ENCODE measurements around the gene SMC4.
"Not testable (repeated sequence)": the region's sequence is repeated elsewhere in the genome, so short reads cannot be mapped to it uniquely, and the experiment has no call there.

The SMC4 gene

DNA sequence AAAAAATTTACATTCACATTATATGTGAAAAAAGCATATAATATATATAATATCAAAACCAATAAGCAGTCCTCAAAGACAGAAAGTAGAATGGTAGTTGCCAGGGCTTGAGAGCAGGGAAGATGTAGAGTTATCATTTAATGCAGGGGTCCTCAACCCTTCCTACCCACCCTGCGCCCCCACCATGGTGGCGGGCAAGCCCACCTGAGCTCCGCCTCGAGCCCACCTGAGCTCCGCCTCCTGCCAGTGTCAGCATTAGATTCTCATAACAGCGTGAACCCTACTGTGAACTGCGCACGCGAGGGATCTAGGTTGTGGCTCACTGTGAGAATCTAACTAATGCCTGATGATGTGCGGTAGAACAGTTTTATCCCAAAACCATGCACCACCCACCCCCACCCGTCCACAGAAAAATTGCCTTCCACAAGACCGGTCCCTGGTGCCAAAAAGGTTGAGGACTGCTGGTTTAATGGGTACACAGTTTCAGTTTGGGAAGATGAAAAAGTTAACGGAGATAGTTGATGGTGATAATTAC is 47.1 kb downstream of the SMC4 start:
- Histone ChIP-seq H3K4me3 (ENCODE audit: low read length in 2 of 2) (no peak overlapping the region), H3K27me3 (ENCODE audit: control insufficient read depth in 1 of 2, insufficient read depth in 2 of 2, low read length in 2 of 2) (peaks cover 2 to 12% of the 10 kb centered on the region in 2 donors), H3K9me3 (ENCODE audit: control insufficient read depth in 2 of 2, low read length in 2 of 2) (peaks cover 0 to 2% of the 10 kb centered on the region in 2 donors), H3K27ac (ENCODE audit: low read length) (no peak overlapping the region), H3K9ac (ENCODE audit: low read length in 2 of 2) (no peak overlapping the region), H3K4me1 (ENCODE audit: control insufficient read depth, insufficient read depth, low read length) (peaks cover 12% of the 10 kb centered on the region), H3K36me3 (ENCODE audit: control insufficient read depth in 2 of 2, insufficient read depth in 2 of 2, low read length in 2 of 2) (no peaks in the 10 kb centered on the region)

DNA sequence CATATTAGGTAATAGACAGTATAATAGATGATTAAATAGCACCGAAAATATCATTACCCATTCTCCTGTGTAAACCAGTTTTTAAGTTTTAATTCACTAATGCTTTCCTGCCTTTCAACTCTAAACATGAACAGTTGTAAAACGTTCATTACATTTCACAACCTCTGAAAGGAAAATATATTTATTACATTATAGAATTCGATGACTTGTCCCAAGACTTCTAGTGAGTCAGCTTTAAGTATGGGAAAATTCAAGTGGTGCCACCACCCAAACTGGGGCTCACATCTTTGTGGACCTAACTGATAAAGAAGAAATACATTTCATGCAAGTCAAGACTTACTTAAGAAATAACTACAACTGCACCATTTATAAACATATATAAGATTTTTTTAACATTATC is 48.1 kb downstream of the SMC4 start:
- Histone ChIP-seq H3K4me1 (ENCODE audit: control insufficient read depth, insufficient read depth, low read length) (peaks cover 12% of the 10 kb centered on the region), H3K36me3 (ENCODE audit: control insufficient read depth in 2 of 2, insufficient read depth in 2 of 2, low read length in 2 of 2) (no peaks in the 10 kb centered on the region), H3K9ac (ENCODE audit: low read length in 2 of 2) (no peak overlapping the region), H3K9me3 (ENCODE audit: control insufficient read depth in 2 of 2, low read length in 2 of 2) (peaks cover 0 to 2% of the 10 kb centered on the region in 2 donors), H3K4me3 (ENCODE audit: low read length in 2 of 2) (no peak overlapping the region), H3K27ac (ENCODE audit: low read length) (no peak overlapping the region), H3K27me3 (ENCODE audit: control insufficient read depth in 1 of 2, insufficient read depth in 2 of 2, low read length in 2 of 2) (peaks cover 2 to 12% of the 10 kb centered on the region in 2 donors)

DNA sequence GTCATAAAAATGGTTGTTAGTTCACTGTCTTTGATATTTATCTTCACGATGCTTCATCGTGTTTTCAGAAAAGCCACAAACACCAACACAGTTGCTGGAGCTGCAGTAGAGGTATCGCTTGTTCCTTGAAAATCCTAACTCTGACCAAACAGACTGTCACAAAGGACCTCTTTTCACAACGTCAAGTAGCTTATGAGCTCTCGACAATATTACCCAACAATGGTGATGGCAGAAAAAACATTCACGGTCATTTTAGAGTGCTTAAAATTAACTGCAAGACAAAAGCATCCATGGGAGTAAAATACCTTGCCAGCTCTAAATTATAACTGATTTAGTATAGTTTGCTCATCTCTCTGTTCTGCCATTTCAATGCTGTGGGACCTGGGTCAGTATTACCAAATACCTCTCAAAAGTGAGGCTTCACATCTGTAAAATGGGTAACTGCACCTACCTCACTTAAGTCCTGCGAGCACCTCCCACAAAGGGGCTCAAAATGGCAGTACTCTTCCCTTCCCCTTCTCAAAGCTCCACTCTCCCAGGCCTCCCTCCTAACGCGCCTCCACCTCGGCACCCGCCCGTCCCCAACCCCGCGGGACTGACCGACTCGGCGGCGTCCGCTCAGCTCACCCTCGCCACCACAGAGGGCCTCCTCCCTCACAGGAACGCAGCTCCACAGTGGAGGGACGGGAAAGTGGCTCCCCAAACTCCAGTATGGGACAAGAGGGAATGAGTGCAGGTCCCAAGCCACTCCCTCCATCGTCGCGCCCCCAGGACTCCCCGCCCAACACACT is 49.6 kb downstream of the SMC4 start:
- Histone ChIP-seq H3K27me3 (ENCODE audit: control insufficient read depth in 1 of 2, insufficient read depth in 2 of 2, low read length in 2 of 2) (peaks cover 2 to 12% of the 10 kb centered on the region in 2 donors), H3K27ac (ENCODE audit: low read length) (peak overlapping the region; percentile 37), H3K36me3 (ENCODE audit: control insufficient read depth in 2 of 2, insufficient read depth in 2 of 2, low read length in 2 of 2) (no peaks in the 10 kb centered on the region), H3K4me1 (ENCODE audit: control insufficient read depth, insufficient read depth, low read length) (peaks cover 12% of the 10 kb centered on the region), H3K9me3 (ENCODE audit: control insufficient read depth in 2 of 2, low read length in 2 of 2) (peaks cover 0 to 2% of the 10 kb centered on the region in 2 donors), H3K4me3 (ENCODE audit: low read length in 2 of 2) (peak overlapping the region; percentile 84 to 86), H3K9ac (ENCODE audit: low read length in 2 of 2) (peak overlapping the region; percentile 58 to 59)

DNA sequence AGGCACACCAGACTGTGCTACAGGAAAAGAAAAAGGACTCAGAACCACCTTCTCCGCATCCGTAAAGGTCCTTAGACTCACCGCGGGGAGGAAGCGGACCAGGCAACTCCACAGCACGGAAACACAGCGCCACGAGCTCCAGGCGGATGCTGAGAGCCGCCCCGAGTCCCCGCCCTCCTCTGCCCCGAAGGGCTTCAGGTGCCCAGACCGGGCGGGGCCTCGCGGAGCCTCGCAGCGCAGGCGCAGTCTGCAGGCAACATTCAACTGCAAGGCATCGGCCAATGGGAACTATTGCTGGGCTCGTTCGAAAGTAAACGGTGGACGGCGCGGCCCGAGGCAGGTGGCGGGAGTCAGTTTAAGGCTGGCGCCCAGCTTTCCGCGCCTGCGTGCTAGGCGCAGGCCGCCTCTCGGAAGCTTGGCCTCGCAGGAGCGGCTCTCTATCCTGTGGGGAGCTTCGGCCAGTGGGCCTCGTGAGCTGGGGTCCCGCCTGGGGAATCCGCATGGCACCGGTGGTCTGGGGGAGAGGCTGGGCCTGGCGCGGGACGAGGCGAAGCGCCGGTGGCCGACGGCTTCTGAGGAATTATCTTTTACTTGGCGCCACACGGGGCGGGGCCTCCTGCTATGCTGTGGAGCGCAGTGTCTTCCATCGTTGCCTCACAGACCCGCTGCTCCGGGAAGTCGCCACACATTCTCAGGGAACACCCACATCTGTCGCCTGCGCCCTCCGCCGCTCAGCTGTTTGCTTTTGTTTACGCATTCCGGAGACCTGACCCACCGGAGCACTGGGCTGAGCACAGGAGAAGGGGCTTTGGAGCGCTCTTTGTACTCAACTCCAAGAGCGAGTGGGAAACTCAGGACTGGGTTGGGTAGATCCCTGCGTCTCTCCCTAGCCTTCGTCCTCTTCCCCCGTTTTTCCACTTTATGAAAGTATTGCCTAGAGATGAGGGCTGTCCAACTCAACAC is 50.5 kb downstream of the SMC4 start, which contains the start of gene TRIM59:
TSS of gene TRIM59 (minus strand) at position 151 of the 963 bp plus-strand sequence. CDS start 10,603 bp downstream, outside the sequence.
- H3K27ac ChIP-seq (ENCODE audit: low read length): peak within 1 kb of the TSS; percentile 37
- peaks cover 2 to 12% of the 10 kb centered on the region in 2 donors for H3K27me3 ChIP-seq (ENCODE audit: control insufficient read depth in 1 of 2, insufficient read depth in 2 of 2, low read length in 2 of 2)
- H3K4me3 ChIP-seq (ENCODE audit: low read length in 2 of 2): peak within 1 kb of the TSS; percentile 84 to 86
- peaks cover 12% of the 10 kb centered on the region for H3K4me1 ChIP-seq (ENCODE audit: control insufficient read depth, insufficient read depth, low read length)
- no peaks in the 10 kb centered on the region for H3K36me3 ChIP-seq (ENCODE audit: control insufficient read depth in 2 of 2, insufficient read depth in 2 of 2, low read length in 2 of 2)
- peak within 1 kb of the TSS; percentile 58 to 59 for H3K9ac ChIP-seq (ENCODE audit: low read length in 2 of 2)
- peaks cover 0 to 2% of the 10 kb centered on the region in 2 donors for H3K9me3 ChIP-seq (ENCODE audit: control insufficient read depth in 2 of 2, low read length in 2 of 2)

DNA sequence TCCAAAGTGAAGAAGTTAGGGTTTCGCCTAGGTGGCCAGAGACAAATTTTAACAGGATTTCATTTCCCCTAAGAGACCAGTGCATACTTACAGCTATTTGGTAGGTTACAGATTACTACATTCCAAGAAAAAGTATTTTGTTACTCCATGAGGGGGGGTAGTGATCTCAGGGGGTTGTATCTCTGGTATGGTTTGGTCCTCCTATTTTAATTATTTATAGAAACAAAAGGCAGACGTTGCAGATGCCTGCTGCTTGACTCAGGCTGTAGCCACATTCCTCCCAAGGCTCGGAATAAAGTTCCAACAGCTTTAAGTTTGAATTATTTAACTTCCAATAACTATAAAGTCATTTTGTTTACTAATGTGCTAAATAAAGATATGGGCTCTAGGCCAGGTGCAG is 51.4 kb downstream of the SMC4 start:
- Histone ChIP-seq H3K27me3 (ENCODE audit: control insufficient read depth in 1 of 2, insufficient read depth in 2 of 2, low read length in 2 of 2) (peaks cover 2 to 12% of the 10 kb centered on the region in 2 donors), H3K9ac (ENCODE audit: low read length in 2 of 2) (no peak overlapping the region), H3K4me3 (ENCODE audit: low read length in 2 of 2) (no peak overlapping the region), H3K27ac (ENCODE audit: low read length) (no peak overlapping the region), H3K4me1 (ENCODE audit: control insufficient read depth, insufficient read depth, low read length) (peaks cover 12% of the 10 kb centered on the region), H3K9me3 (ENCODE audit: control insufficient read depth in 2 of 2, low read length in 2 of 2) (peaks cover 0 to 2% of the 10 kb centered on the region in 2 donors), H3K36me3 (ENCODE audit: control insufficient read depth in 2 of 2, insufficient read depth in 2 of 2, low read length in 2 of 2) (no peaks in the 10 kb centered on the region)

DNA sequence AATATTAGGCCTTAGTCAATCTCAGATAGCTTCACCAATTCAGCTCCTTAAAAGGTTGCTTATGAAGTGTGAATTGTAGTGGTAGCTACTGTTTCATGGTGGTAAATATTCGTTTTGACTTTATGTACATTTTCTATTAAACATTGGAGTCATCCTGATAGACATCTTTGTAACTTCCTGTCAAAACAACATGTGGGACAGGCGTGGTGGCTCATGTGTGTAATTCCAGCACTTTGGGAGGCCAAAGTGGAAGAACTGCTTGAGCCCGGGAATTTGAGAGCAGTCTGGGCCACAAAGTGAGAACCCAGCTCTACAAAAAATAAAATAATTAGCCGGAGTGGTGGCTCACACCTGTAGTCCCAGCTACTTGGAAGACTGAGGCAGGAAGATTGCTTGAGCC is 52.2 kb downstream of the SMC4 start:
- Histone ChIP-seq H3K27ac (ENCODE audit: low read length) (no peak overlapping the region), H3K4me1 (ENCODE audit: control insufficient read depth, insufficient read depth, low read length) (peaks cover 12% of the 10 kb centered on the region), H3K4me3 (ENCODE audit: low read length in 2 of 2) (no peak overlapping the region)

DNA sequence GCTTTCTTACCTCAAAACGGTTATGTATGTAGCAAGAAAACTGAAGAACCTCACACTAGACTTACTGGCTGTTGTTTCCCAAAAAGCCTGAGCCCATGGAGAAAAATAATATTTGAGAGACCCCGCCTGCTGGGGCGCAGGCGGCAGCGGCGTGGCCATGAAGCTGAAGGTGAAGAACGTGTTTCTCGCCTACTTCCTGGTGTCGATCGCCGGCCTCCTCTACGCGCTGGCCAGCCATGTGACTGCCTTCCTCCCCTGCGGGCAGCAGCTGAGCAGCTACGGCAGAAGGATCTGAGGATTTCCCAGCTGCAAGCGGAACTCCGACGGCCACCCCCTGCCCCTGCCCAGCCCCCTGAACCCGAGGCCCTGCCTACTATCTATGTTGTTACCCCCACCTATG is 52.8 kb downstream of the SMC4 start:
- not testable (repeated sequence) for H3K4me3 ChIP-seq (ENCODE audit: low read length in 2 of 2); H3K9ac ChIP-seq (ENCODE audit: low read length in 2 of 2); H3K27ac ChIP-seq (ENCODE audit: low read length); H3K9me3 ChIP-seq (ENCODE audit: control insufficient read depth in 2 of 2, low read length in 2 of 2); H3K36me3 ChIP-seq (ENCODE audit: control insufficient read depth in 2 of 2, insufficient read depth in 2 of 2, low read length in 2 of 2)
- peaks cover 12% of the 10 kb centered on the region for H3K4me1 ChIP-seq (ENCODE audit: control insufficient read depth, insufficient read depth, low read length)
- peaks cover 2 to 12% of the 10 kb centered on the region in 2 donors for H3K27me3 ChIP-seq (ENCODE audit: control insufficient read depth in 1 of 2, insufficient read depth in 2 of 2, low read length in 2 of 2)

More for the DNA sequence above, 52.2 kb downstream of the SMC4 start:
- Histone ChIP-seq H3K36me3 (ENCODE audit: control insufficient read depth in 2 of 2, insufficient read depth in 2 of 2, low read length in 2 of 2) (no peaks in the 10 kb centered on the region), H3K27me3 (ENCODE audit: control insufficient read depth in 1 of 2, insufficient read depth in 2 of 2, low read length in 2 of 2) (peaks cover 2 to 12% of the 10 kb centered on the region in 2 donors), H3K9me3 (ENCODE audit: control insufficient read depth in 2 of 2, low read length in 2 of 2) (peaks cover 0 to 2% of the 10 kb centered on the region in 2 donors), H3K9ac (ENCODE audit: low read length in 2 of 2) (no peak overlapping the region)

DNA sequence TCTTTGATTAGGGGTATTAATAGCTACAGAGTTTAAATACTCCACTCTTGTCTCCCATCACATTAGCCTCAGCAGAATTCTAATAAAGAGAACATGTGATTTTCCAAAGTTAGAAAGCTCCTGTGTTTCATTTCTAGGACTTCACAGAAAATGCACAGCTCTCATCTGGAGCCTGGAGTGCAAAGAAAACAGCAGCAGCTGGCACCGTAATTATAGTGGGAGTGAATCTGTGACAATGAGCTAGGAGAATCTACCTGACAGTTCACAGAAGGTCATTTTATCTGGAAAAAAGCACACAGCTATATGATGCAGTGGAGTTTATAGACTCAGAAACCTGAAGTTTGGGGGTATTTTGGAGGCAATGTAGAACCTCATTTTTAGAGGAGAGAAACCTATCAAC is 55.5 kb downstream of the SMC4 start:
- H3K9me3 ChIP-seq (ENCODE audit: control insufficient read depth in 2 of 2, low read length in 2 of 2): peaks cover 0 to 1% of the 10 kb centered on the region in 2 donors
- H3K27ac ChIP-seq (ENCODE audit: low read length): no peak overlapping the region
- H3K9ac ChIP-seq (ENCODE audit: low read length in 2 of 2): no peak overlapping the region
- peaks cover 2 to 5% of the 10 kb centered on the region in 2 donors for H3K27me3 ChIP-seq (ENCODE audit: control insufficient read depth in 1 of 2, insufficient read depth in 2 of 2, low read length in 2 of 2)
- no peak overlapping the region for H3K4me3 ChIP-seq (ENCODE audit: low read length in 2 of 2)
- H3K4me1 ChIP-seq (ENCODE audit: control insufficient read depth, insufficient read depth, low read length): peaks cover 3% of the 10 kb centered on the region
- no peaks in the 10 kb centered on the region for H3K36me3 ChIP-seq (ENCODE audit: control insufficient read depth in 2 of 2, insufficient read depth in 2 of 2, low read length in 2 of 2)

DNA sequence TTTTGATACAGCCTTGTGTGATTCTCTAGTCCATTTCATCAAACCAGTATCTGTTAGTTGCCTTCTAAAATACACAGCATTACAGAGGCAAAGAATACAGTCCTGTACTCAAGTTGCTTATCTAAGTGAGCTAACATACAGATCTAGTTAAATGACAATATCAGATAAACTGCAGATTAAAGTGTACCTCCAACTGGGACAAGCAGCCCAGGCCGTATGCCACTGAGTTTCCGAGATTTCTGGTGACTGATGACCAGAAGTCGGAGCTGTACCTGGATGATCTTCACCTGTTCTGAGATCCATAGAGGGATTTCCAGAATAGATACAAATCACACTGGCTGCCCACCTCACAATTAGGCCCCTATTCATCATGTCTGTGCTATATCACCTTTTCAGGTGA is 56.4 kb downstream of the SMC4 start:
- Histone ChIP-seq H3K4me3 (ENCODE audit: low read length in 2 of 2) (no peak overlapping the region), H3K9ac (ENCODE audit: low read length in 2 of 2) (no peak overlapping the region), H3K36me3 (ENCODE audit: control insufficient read depth in 2 of 2, insufficient read depth in 2 of 2, low read length in 2 of 2) (no peaks in the 10 kb centered on the region), H3K9me3 (ENCODE audit: control insufficient read depth in 2 of 2, low read length in 2 of 2) (no peaks in the 10 kb centered on the region), H3K27me3 (ENCODE audit: control insufficient read depth in 1 of 2, insufficient read depth in 2 of 2, low read length in 2 of 2) (no peaks in the 10 kb centered on the region), H3K4me1 (ENCODE audit: control insufficient read depth, insufficient read depth, low read length) (no peaks in the 10 kb centered on the region), H3K27ac (ENCODE audit: low read length) (no peak overlapping the region)

DNA sequence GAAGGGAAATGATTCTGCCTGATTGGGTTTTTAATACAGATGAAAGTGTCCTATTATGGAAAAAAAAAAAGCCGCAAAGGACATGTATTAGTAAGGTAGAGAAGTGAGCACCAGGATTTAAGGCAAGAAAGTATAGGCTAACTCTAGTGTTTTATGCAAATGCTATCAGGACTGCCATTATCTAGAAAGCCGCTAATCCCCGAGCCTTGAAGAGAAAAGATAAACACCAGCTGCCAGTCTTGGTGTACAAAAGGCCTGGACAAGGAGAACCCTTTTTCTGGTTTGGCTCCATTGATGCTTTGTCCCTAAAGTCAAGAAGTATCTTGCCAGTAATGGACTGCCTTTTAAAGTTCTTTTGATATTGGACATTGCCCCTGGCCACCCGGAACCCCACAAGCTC is 58.7 kb downstream of the SMC4 start:
- Histone ChIP-seq H3K4me1 (ENCODE audit: control insufficient read depth, insufficient read depth, low read length) (no peaks in the 10 kb centered on the region), H3K4me3 (ENCODE audit: low read length in 2 of 2) (no peak overlapping the region), H3K27ac (ENCODE audit: low read length) (no peak overlapping the region), H3K9ac (ENCODE audit: low read length in 2 of 2) (no peak overlapping the region), H3K36me3 (ENCODE audit: control insufficient read depth in 2 of 2, insufficient read depth in 2 of 2, low read length in 2 of 2) (no peaks in the 10 kb centered on the region), H3K27me3 (ENCODE audit: control insufficient read depth in 1 of 2, insufficient read depth in 2 of 2, low read length in 2 of 2) (peaks cover 0 to 2% of the 10 kb centered on the region in 2 donors), H3K9me3 (ENCODE audit: control insufficient read depth in 2 of 2, low read length in 2 of 2) (no peaks in the 10 kb centered on the region)

Measured in stomach smooth muscle (tissue), 2 donors.